Measurements from ENCODE around the gene MAJIN.
A peak's percentile ranks its signal among the peaks of the same experiment; 100 is the strongest.
"Not testable (repeated sequence)": the region's sequence is repeated elsewhere in the genome, so short reads cannot be mapped to it uniquely, and the experiment has no call there.

The MAJIN gene, protein sequence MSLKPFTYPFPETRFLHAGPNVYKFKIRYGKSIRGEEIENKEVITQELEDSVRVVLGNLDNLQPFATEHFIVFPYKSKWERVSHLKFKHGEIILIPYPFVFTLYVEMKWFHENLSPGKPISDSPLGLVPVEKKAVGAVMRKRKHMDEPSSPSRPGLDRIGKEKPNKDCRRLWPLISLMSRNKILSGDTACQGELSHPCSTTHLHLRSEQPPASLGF

DNA sequence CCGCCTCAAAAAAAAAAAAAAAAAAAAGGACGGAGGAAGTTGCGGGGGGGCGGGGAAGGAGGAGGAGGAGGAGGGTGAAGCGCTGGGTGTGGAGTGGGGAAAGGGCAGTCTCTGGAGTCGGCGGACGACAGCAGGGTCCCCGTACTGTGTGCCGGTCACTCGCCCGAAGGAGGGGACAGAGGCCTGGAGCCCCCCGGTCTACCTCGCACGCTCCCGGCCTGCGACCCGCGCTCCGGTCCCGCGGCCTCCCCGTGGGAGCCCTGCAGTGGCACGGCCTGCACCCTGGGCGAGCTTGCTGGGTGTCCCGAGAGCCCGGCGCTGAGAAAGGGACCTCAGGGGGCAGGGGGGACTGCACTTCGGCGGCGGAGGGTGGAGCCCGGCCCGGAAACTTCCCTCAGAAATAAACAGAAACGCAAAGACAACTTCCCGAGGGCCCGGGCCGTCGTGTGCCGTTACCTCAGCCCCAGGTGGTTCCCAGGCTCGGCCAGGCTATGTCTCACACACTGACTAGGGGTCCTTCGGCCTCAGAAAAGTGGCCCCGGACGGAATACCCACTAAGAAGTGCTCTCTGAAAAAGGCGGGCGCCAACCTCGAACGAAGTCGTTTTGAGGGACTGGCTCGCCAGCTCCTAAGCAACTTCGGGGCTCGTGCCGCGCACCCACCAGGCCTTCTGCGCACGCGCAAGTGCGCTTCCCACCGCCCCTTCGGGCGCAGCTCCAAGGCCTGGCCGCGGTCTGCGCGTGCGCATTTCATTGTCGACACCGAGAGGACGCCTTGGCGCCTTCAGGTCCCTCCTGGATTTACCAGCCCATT is at the start of gene MAJIN:
MAJIN (minus strand) TSS at position 688 of the 813 bp plus-strand sequence. CDS start 12,703 bp downstream, outside the sequence.
- DNase-seq: no peak

DNA sequence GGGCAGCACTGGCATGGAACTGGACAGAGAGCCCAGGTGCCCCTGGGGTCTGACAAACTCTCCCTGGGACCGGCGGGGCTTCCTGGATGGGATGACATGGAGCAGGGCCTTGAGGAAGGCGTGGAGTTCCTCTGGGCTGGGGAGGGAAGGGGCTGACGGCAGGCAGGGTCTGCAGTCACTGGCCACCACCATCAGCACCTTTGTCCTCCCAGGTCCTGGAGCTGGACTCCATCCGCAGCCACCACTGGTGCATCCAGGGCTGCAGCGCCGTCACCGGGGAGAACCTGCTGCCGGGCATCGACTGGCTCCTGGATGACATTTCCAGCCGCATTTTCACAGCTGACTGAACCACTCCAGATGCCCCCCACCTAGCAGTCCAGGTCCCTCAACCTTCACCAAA is 49.6 kb upstream of the MAJIN start:
- DNase-seq: no peak

DNA sequence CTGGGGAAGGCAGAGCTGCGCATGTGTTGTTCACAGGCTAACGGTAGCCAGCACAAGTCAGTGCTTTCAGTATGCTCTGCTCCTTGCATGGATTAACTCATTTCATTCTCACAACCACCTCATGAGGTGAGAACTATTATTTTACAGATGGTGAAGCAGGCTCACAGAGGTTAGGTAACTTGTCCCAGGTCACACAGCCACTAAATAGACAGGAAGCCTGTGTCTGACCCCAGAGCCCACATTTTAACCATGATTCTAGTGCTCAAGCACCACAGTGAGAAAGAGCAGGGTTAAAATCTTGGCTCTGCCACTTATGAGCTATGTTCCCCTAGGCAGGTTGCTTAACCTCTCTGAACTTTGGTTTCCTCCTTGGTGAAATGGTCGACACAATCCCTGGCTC is 49.1 kb upstream of the MAJIN start:
- no peak for DNase-seq

DNA sequence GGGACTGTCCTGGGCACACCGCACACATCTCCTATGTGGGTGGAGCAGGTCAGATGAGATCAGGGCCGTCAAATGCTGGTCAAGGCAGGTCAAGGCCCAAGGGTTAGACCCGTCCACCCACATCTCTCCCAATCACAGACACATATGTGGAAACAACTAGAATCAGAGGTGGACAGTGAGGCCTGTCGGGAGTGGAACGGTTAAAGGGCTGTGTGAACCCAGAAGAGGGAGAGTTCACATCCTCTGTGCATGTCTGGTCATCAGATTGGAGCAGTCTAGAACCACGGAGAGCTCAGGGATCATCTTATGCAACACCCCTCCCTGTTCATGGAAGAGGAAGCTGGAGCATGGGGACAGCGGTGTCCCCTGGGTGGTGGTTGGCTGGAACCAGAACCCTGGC is 47.9 kb upstream of the MAJIN start:
- no peak for DNase-seq

DNA sequence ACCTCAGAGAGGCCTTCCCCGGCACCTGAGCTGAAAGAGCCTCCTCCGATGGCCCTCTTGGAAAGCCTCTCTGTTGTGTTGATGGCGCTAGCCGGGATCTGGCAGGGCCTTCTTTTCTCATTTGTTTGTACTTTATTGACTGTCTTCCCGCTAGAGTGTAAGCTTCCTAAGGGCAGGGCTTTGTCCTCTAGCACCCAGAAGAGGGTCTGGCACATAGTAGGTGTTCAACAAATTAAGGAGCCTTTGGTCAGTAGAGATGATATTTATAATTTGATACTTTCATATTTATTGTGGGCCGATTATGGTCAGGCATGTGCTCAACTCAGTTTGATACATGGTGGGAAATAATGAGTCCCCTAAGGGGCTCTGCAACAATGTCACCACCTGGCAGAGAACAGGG is 46.0 kb upstream of the MAJIN start:
- no peak for DNase-seq

DNA sequence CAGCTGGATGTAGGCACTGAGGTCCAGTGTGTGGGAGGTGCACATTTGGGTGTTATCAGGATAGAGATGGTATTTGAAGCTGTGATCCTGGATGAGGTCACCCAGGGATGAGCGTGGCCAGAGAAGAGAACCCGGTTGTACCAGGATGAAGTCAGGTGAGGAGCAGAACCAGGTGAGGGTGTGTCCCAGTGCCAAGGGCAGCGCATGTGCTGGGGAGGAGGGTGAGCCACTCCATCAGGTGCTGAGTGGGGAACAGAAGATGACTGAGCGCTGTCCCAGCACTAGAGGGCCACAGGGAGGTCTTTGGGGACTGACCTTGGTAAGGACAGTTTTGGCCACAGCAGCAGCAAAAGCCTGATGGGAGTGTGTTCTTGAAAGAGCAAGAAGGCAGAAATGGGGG is 44.8 kb upstream of the MAJIN start:
- no peak for DNase-seq

DNA sequence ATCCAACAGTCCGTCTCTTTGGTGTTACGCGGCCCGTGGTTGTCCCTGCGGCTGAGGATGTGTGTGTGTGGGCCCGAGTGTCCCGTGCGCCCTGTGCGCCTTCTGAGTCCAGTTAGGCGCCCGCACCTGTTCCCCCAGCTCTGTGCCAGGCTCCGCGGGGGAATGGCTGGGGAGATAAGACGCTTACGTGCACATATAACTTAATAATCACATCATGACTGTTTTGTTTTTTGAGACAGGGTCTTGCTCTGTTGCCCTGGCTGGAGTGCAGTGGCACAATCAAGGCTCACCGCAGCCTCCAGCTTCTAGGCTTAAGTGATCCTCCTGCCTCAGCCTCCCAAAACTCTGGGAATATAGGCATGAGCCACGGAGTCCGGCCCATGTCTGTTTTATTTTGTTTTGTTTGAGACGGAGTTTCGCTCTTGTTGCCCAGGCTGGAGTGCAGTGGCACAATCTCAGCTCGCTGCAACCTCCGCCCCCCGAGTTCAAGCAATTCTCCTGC is 42.9 kb upstream of the MAJIN start:
- DNase-seq: peak; percentile 22 to 80

DNA sequence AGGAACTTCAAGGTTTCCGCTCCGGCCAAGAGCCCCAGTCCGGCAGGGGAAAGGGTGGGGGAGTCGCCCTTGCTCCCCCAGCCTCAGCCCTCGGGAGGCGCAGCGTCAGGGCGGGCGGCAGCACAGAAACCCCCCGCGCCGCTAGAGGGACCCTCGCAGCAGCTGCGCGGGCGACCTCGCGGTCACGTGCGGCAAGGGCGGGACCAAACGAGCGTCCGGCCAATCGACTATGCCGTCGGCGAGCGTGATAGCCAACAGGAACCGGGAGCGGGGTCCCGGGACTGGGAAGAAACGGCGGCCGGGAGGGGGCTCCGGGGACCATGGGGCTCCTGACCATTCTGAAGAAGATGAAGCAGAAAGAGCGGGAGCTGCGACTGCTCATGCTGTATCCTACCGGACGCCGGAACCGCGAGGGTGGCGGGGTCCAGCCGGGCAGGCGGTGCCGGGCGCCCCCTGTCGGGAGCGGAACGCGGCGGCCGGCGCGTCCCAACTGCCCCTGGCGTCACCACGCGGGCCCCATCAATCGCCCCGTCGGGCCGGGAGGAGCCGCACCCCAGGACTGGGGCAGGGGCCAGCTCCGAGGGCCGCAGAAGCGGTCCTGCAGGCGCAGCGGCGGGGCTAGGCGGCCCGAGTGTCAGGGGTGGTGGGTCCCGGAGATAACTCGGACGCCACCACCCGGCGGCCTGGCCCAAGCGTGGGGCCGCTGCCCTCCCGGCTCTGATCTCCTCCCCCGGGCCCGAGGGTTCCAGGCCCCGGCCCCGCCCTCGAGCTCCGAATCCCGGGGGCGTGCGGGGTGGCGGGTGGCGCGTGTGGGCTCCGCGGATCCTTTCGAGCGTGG is 42.2 kb upstream of the MAJIN start, which contains the start of gene ARL2:
ARL2 (plus strand) TSS at position 273 of the 838 bp plus-strand sequence; CDS start at position 321, 48 bp downstream.
- peak; percentile 85 to 98 for DNase-seq

DNA sequence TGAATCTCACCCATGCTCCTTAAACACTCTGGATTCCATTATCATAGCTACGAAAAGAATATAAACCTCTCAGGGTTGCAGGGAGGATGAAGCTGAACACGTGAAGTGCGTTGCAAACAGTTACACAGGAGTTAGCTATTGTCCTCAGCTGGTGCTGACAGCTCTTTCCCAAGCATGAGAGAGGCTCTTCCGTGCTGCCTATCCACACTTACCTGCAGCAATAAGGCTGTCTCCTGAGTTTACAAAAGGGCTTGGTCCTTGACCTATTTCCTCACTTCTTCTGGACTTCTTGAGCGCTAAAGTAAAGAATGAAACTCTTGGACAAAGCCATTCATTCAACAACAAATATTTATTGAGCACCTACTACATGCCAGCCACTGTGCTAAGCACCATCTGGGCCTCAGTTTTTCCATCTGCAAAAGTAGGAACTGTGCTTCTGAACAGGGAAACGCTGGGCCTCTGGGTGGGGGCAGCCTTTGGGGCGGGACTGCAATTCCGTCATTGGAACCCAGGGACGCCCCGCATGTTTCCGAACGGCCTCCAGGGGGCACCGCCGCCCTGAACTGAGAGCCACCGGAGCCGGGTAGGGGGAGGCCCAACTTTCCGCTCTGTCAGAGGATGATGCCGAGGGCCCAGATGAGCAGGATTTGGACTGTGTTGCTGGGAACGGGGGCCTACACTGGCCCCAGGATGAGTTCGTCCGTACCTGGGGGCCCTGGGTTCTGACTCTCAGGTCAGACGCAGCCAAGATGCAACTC is 41.4 kb upstream of the MAJIN start:
- DNase-seq: peak; percentile 85 to 96

DNA sequence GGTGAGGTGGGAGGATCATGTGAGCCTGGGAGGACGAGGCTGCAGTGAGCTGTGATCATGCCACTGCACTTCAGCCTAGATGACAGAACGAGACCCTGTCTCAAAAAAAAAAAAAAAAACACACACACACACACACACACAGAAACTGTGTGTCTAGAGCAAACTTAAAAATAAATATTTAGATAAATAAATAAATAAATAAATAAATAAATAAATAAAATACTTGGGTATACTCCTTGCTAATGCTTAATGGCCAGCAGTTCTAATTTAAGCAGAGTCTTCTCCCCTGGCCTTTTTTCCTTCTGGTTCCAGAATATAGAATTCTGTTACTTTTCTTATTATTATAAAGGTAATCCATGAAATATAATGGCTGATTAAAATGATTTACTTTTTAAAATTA is 37.0 kb upstream of the MAJIN start:
- DNase-seq: no peak

DNA sequence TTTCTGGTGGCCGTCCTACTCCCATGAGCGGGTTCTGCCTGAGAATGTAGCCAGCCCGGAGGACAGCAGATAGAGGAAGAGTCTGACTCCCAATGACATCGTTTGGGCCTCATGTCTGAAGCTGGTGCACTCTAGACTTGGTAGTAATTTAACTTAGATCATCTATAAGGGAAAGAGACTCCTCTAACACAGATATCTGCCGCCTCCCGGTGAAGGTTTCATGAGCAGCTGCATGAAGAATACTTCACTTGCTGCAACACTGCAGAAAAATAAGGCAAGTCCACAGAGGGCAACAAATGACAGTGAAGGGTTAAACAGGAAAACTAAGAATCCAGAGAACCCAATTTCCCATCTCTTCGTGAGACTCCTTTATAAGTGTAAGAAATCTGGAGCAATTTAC is 36.1 kb upstream of the MAJIN start:
- no peak for DNase-seq

DNA sequence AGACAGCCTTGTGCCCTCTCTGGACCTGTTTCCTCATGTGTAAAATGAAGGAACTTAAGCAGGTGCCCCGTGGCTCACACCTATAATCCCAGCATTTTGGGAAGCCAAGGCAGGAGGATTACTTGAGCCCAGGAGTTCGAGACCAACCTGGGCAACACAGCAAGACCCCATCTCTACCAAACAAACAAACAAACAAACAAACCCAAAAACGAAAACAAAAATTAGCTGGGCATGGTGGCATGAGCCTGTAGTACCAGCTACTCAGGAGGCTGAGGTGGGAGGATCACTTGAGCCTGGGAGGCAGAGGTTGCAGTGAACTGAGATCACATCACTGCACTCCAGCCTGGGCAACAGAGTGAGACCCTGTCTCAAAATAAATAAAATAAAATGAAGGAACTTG is 32.1 kb upstream of the MAJIN start:
- not testable (repeated sequence) for DNase-seq

DNA sequence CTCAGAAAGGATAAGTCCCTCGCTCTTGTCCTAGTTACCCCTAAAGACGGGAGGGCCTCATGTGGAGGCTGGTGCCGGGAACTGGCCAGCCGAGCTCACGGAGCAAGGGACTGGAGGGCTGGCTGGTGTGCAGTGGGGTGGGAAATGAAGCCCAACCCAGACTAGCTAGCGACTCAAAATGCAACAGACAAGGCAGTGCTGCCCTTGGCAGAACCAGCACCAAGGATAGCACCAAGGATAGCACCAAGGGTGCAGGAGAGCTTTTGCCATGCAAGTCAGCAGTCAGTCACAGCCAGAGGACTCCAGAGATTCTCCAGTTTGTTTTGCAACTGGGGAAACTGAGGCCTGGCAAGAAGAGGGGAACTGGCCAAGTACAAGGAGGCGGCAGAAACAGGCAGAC is 31.4 kb upstream of the MAJIN start:
- DNase-seq: no peak

DNA sequence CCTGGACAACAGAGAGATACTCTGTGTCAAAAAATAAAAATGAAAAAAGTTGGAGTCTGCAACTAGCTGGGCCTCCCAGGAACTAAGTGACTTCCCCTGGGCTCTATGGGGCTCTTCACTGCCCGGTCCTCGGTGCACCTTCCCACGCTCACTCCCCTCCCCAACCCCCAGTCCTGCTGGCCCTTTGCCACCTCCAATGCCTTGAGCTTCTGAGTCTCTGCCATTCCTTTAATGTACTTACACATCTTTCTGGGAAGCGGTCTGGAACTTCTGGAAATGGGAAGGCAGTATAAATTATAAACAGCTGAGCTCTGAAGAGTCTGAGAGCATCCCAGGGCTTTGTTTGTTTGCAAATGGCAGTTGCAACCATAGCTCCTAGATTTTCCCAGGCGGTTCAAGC is 30.8 kb upstream of the MAJIN start:
- DNase-seq: no peak

DNA sequence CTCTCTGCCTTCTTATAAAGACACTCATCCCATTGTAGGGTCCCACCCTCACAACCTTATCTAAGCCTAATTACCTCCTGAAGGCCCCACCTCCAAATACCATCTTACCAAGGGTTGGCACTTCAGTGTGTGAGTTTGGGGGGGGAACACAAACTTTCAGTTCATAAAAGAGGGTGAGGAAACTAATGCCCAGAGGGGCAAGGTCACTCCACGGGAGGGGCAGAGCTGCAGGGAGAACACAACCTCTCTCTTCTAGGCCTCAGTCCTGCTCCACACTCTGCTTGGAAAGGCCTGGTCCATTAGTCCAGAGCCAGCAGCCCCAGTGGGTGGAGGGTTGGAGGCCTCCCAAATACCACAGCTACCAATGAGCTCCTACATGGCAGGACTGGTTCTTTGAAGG is 27.6 kb upstream of the MAJIN start:
- no peak for DNase-seq

DNA sequence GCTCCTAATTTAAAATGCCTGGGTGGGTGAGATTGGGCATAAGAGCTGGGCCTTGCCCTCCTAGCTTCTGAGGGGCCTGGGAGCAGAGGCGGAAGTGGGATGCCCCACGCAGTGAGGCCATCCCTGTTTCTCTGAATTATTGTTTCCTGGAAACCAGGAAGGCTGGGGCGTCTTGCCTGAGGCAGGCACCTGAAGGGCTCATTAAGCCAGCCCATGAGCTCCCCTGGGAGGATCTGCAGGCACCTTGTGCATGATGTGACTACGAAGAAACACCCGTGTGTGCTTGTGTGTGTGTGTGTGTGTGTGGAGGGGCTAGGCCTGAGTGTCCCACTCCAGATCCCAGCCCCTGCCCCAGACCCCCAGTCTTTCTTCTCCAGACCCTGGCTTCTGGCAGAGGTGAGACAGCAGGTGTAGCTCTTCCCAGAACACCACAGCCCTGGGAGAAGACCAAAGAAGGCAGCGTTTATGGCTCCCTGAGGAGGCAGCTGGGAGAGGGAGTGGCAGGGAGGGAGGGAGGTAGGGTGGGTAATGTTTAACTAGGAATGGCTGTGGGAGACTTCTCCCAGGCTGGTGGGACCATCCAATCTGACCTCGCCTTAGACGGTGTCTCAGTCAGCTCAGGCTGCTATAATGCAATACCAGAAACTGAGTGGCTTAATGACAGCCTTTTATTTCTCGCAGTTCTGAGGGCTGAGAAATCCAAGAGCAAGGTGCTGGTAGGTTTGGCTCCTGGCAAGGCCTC is 27.0 kb upstream of the MAJIN start:
- DNase-seq: peak; percentile 95 to 97

DNA sequence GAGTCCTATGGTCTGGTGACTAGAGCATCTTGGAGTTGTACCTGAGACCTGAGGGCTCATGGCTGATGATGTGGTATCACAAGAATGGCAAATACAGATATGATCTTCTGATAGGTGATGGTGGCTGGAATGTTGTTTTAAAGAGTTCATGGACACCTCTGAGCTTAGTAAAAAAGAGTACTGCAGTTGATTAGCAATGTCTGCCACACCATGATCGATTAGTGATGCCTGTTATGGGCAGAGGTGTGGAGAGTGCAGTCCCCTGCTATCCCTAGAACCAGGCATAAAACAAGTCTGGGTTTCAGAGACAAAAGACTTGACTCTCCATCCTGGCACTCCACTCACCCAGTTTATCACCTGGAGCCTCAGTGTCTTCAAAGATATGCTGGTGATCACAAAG is 26.2 kb upstream of the MAJIN start:
- peak; percentile 53 to 68 for DNase-seq

DNA sequence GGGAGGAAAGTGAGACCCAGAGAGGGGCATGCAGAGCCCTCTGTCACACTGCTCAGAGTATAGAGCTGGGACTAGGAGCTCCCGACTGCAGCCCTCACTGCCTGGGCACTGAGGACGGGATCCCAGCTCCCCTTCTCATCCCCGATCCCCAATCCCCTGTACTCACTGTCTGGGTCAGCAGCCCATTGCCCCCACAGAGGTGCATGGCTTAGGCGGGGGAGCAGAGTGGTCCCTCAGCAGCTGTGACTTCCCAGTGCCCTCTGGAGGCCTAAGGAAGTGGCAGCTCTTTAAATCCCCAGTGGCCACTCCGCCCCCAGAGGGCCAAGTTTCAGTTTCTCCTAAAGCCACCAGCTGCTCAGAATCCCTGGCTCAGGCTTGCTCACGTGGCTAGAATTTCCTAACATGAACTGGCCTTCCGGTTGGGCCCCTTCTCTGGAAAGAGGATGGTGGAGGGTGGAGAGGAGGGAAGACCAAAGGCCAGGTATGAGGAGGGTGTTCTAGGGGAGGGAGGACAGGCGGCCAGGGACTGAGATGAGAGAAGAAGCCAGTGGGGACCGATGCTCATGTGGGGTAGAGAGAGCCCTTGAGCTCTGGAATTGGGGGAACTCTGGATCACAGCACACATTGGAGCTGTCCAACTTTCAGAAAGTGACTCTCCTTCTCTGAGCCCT is 24.9 kb upstream of the MAJIN start, which contains the start of gene BATF2:
BATF2 (minus strand) TSS at position 262 of the 671 bp plus-strand sequence; CDS start at position 205, 57 bp downstream.
- DNase-seq: peak; percentile 78 to 88

DNA sequence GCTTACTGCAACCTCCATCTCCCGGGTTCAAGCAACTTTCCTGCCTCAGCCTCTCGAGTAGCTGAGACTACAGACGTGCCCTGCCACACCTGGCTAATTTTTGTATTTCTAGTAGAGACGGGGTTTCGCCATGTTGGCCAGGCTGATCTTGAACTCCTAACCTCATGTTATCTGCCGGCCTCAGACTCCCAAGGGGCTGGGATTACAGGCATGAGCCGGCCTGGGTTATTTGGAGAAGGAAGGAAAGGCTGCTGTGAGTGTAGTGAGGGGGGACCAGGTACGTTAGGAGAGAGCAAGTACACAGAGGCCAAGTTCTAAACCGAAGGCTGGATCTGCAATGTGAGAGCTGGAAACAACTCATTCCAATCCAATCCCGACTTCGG is 24.4 kb upstream of the MAJIN start:
- no peak for DNase-seq

DNA sequence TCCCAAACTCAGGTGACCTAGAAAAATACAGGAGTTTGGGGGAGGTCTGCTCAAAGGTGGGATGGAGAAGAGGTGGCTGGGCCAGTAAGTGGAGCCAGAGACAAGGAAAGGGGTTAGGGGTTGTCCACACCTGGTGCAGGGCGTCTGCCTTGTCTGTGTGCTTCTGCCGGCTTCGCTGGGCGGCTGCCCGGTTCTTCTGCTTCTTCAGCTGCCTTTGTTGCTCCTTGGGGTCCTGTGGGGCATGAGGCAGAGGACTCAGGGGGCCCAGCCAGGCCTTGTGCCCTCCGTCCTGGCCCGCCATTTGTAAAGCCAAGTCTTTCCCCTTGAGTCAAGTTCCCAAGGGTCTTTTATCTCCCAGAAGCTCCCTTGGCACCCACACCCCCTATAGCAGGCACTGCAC is 22.4 kb upstream of the MAJIN start:
- no peak for DNase-seq

All from NCI-H526 (cell line).